ENCODE results near the gene UNC13B.

DNA sequence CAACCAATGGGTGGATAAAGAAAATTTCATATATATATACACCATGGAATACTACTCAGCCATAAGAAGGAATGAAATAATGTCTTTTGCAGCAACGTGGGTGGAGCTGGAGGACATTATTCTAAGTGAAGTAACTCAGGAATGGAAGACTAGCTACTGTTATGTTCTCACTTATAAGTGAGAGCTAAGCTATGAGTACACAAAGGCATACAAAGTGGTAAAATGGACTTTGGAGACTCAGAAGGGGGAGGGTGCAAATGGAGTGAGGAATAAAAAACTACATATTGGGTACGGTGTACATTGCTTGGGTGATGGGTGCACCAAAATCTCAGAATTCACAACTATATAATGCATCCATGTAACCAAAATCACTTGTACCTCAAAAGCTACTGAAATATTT is 260.9 kb downstream of the UNC13B start:
- TF ChIP-seq CEBPB (IDR thresholded peaks at IDR 0.05): no peak
- TF ChIP-seq RAD21 (IDR thresholded peaks at IDR 0.05; ENCODE audit: low read depth): no peak
- TF ChIP-seq, protein P1, sequence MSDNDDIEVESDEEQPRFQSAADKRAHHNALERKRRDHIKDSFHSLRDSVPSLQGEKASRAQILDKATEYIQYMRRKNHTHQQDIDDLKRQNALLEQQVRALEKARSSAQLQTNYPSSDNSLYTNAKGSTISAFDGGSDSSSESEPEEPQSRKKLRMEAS (IDR thresholded peaks at IDR 0.05): no peak
- TF ChIP-seq CREB1 (IDR thresholded peaks at IDR 0.05; ENCODE audit: low read depth): no peak
- no peak for TF ChIP-seq EP300 (IDR thresholded peaks at IDR 0.05; ENCODE audit: borderline replicate concordance)
- no peak for TF ChIP-seq YY1 (IDR thresholded peaks at IDR 0.05; ENCODE audit: low read depth)
- no peak for TF ChIP-seq FOXM1 (IDR thresholded peaks at IDR 0.05; ENCODE audit: borderline replicate concordance, low read depth)
- TF ChIP-seq NFIC (IDR thresholded peaks at IDR 0.05): no peak
